GM12873 (cell line): ENCODE measurements around the gene UBTD1.

Experiments
- TF ChIP-seq, protein P1 (sequence below): IDR thresholded peaks from 2 replicates; pipeline ENCODE4 v1.5.1; 2012; ENCODE audit warnings: low read depth, mild to moderate bottlenecking, moderate library complexity, low read length, control low read depth; ENCODE audit not compliant: insufficient read depth; ENCODE audit errors: missing control alignments

UBTD1 gene

DNA sequence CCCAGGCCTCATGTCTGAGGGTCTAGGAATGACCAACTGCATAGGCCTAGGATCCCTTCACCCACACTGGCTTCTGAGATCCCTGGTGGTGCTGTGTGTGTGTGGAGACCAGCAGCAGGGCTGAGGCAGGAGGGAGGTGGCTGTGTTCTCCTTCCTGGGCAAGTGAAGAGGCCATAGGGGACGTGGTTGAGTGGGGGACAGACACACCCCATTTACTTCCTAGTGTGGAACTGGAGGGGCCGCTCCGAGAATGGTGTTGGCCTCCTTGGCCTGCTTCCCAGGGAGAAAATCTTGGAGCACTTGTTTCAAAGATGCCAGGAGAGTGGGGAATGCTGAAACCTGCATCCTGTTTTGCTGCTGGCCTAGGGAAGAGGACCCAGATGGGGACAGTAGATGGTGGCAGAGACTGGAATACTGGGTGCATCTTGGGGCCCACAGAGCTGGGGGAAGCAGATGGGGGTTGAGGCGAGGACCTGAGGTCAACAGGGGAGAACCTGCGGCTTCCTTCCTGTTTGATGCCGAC, 19.1 kb downstream of the UBTD1 start:
- TF ChIP-seq, protein P1, sequence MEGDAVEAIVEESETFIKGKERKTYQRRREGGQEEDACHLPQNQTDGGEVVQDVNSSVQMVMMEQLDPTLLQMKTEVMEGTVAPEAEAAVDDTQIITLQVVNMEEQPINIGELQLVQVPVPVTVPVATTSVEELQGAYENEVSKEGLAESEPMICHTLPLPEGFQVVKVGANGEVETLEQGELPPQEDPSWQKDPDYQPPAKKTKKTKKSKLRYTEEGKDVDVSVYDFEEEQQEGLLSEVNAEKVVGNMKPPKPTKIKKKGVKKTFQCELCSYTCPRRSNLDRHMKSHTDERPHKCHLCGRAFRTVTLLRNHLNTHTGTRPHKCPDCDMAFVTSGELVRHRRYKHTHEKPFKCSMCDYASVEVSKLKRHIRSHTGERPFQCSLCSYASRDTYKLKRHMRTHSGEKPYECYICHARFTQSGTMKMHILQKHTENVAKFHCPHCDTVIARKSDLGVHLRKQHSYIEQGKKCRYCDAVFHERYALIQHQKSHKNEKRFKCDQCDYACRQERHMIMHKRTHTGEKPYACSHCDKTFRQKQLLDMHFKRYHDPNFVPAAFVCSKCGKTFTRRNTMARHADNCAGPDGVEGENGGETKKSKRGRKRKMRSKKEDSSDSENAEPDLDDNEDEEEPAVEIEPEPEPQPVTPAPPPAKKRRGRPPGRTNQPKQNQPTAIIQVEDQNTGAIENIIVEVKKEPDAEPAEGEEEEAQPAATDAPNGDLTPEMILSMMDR = no peak

DNA sequence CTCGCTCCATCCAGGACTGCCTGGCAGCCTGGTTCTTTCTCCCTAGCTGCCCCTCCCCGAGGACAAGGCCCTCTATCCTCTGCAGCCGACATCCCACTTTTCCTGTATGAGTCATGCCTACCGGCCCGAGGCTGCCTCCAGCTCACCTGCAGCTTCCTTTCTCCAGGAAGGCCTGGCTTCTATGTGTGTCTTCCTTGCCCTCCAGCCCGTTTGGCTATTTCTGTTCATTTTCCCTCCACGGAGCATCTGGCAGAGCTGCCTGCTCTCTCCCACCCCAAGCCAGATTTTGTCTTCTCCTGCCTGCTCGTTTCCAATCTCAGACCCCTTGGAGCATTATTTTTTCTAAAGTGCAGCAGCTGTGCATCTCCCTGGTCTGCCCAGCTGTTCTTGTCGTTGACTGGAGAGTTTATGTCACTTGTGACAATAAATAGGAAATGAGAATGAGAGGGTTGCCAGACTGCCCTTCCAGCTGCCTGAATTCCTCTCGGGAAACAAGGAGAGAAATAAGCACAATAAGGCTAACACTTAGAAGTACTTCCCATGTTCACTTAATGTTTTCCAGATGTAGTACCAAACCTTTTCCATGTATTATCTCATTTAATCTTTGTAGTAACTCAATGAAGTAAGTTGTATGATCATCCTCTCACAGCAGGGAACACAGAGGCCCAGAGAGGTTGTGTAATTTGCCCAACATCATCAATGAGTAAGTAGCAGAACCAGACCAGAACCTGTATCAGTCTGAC, 19.7 kb downstream of the UBTD1 start:
- TF ChIP-seq, protein P1 = no peak

DNA sequence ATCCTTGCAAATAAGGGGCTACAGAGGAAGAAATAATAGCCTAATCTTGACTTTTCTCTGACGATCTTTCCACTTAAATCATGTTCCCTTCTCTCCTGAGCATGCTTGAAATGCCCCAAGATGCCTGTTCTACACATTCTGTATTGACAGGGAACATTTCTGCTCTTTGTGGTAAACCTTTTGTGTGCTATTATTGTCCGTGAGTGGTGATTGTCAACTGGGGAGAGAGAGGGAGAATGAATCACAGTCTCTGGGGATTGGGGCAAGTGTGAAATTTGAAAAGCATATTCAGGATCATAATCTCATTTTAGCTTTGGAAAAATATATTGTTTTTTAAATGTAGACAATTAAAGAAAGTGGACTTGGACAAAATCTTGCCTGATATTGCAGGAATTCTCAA, 20.6 kb downstream of the UBTD1 start:
- TF ChIP-seq, protein P1 = no peak

GRCh38 chr10:97520520-97520919, 21.8 kb downstream of the UBTD1 start:
- TF ChIP-seq, protein P1 = no peak

- TF ChIP-seq, protein P1 = no peak
These were observed 22.4 kb downstream of the UBTD1 start for GRCh38 chr10:97520978-97521761.

DNA sequence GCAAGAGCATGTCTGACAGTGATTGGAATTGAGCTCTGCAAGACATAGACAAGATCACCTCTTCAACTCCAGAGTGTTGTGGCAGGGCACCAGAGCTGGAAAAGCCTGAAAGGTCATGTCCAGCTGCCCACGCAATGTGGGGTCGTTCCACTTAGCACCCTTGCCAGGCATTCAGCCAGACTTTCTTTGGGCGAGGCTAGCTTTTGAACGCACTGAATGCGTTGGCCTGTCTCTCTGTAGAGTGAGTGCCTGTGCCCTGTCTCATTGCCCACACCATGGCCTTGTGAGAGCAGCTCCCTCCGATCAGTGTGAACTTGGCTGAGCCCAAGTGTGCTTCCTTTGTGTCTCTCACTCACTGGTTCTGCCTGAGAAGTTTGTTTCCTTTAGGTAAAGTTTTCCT, 23.3 kb downstream of the UBTD1 start:
- TF ChIP-seq, protein P1 = no peak

DNA sequence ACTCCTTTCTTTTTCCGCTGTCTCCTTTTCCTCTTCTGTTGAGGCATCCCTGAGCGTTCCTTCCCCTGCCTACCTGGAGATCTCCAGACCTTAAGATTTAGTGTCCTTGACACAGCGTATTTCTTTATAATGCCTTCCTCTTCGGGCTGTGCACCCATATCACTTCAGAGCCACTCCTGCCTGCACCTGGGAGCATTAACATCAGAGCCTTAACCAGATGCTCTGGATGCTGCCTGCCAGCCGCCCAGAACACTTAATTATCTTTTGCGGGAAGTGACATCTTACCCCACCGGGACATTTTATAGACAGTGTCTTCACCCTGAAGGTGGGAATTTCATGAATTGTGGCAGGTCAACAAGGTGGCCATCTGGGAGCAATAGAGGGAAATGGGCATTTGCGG, 24.2 kb downstream of the UBTD1 start:
- TF ChIP-seq, protein P1 = no peak
